ENCODE measurements around the gene TCAP. TPM values are rescaled to one million over a fixed set of nuclear protein-coding genes. Genes with fewer than 3 reads are reported as not detected.

Gene TCAP, protein sequence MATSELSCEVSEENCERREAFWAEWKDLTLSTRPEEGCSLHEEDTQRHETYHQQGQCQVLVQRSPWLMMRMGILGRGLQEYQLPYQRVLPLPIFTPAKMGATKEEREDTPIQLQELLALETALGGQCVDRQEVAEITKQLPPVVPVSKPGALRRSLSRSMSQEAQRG
- 0.91 TPM in 1 of 2 replicates, not detected in the other for total RNA-seq (2014; rRNA removed; shearing (Covaris generic); ENCODE audit: low replicate concordance)

DNA sequence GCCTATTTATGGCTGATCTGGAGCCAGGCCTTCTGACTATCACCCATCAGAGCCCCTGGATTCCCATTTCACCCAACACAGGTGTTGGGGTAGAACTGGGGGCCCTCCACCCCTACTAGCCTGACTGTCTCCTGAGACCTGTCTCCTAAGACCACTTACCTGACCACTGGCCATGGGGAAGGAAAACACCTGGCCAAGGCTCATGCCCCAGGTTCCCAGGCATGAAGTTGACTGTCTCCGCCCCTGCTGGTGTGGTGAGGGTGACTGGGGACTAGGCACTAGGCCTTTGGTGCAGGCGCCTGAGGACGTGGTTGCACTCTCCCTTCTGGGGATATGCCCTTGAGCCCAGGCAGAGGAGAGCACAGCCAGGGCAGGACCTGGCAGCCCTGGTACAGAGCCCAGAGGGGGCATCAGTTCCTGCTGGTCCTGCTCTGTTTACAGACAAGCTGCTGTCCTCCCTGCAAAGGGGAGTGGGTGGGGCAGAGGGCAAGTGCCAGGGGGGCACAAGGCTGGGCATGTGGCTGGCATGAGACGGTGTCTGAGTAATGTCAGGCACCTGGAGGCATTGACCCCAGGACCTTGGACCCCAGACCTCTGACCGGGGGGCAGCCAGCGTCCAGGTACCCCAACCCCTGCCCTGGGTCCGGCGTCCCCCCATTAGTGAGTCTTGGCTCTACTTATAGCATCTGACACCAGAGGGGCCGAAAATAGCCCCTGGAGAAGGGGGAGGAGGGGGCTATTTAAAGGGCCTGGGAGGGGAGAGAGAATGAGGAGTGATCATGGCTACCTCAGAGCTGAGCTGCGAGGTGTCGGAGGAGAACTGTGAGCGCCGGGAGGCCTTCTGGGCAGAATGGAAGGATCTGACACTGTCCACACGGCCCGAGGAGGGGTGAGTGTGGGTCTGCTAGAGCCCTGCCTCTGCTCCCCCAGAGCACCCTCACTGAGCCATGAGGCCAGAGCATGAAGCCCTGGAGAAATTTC lies at the start of gene TCAP:
Gene TCAP, plus strand, starts transcription at position 769 of the 981 bp plus-strand sequence. Its CDS starts 11 bp downstream, at position 780.
- DNase-seq (ENCODE audit: low read depth): no peak
- in situ Hi-C loops (cut with HindIII; ENCODE audit: low pct_unique_long_range_greater_than_20kb, low sequenced_read_pairs): no loop called here

DNA sequence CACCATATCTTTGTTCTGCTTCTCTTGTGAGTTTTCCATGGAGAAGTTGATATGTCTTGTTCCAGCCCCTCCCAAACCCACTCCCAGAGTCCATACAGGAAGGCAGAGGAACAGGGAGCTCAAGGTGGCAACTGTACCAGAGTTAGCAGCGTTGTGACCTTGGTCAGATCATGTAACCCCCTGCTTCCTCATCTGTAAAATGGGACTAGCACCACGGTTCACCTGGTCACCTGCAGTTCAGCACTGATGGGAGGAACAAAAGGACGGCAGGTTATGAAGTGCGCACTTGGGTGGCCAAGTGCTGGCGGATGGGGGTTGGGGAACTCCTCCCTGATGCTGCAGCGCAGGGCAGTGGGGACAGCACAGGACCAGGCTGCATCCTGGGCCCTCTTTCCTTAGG lies 49.7 kb upstream of the TCAP start:
- in situ Hi-C loops (cut with HindIII; ENCODE audit: low pct_unique_long_range_greater_than_20kb, low sequenced_read_pairs): no loop called here
- DNase-seq (ENCODE audit: low read depth): no peak

- peak; percentile 4 for DNase-seq (ENCODE audit: low read depth)
- in situ Hi-C loops (cut with HindIII; ENCODE audit: low pct_unique_long_range_greater_than_20kb, low sequenced_read_pairs): no loop called here
Observed at GRCh38 chr17:39617100-39617445, 48.1 kb upstream of the TCAP start.

GRCh38 chr17:39617446-39618245 lies 47.5 kb upstream of the TCAP start:
- peak; percentile 66 for DNase-seq (ENCODE audit: low read depth)
- in situ Hi-C loops (cut with HindIII; ENCODE audit: low pct_unique_long_range_greater_than_20kb, low sequenced_read_pairs): no loop called here

GRCh38 chr17:39618246-39618913 lies 46.8 kb upstream of the TCAP start:
- in situ Hi-C loops (cut with HindIII; ENCODE audit: low pct_unique_long_range_greater_than_20kb, low sequenced_read_pairs): no loop called here
- DNase-seq (ENCODE audit: low read depth): peak; percentile 41

DNA sequence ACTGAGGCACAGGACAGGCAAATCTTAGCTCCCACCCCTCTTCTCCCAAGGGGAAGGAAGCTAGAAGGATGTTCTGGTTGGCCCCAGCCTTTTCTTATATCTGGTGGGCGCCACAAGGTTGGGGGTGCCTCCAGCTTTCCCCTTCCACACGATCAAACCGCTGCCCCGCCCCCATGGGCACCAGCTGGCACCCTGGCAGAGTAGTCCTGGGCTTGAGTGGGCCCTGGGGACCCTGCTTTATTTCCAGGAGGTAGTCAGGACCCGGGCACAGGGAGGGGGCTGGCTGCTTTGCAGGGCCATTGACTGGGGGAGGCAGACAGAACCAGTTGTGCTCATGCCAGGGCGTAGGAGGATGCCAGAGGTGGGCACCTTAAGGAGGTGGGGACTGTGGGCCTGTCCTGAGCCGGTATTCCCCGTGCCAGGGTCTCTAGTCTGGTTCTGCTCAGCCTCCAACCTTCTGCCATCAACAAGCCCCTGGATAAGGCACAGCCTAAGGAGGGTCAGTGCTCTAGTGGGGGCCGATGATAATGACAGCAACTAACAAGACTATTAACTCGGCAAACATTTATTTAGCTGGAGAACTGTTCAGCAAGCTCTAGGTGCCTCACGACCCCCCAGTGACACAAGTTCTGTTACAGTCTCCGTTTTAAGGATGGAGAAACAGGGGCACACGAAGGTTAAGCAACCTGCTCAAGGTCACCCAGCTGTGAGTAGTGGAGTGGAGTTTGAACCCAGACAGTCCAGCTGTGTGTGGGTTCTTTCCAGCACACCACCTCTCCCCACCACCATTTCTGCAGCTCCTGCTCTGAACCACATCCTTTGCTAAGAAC lies 46.0 kb upstream of the TCAP start:
- in situ Hi-C loops (cut with HindIII; ENCODE audit: low pct_unique_long_range_greater_than_20kb, low sequenced_read_pairs): no loop called here
- no peak for DNase-seq (ENCODE audit: low read depth)

DNA sequence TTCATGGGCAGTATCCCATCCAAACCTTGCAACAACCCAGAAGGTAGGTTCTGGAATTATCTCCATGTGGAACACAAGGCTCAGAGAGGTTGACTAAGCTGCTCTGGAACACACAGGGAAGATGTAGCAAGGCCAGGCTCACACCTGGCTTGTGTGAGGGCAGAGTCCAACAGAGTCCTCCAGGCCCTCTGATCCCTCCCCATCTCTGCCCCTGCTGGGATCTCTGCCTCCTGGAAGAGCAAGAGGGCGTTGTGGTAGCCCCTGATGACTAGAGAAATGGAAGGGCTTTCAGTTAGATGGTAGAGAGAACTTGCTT lies 45.4 kb upstream of the TCAP start:
- DNase-seq (ENCODE audit: low read depth): no peak
- in situ Hi-C loops (cut with HindIII; ENCODE audit: low pct_unique_long_range_greater_than_20kb, low sequenced_read_pairs): no loop called here

GRCh38 chr17:39621523-39622379 lies 43.4 kb upstream of the TCAP start:
- DNase-seq (ENCODE audit: low read depth): peak; percentile 79
- in situ Hi-C loops (cut with HindIII; ENCODE audit: low pct_unique_long_range_greater_than_20kb, low sequenced_read_pairs): no loop called here

GRCh38 chr17:39622380-39623006 lies 42.7 kb upstream of the TCAP start:
- DNase-seq (ENCODE audit: low read depth): no peak
- in situ Hi-C loops (cut with HindIII; ENCODE audit: low pct_unique_long_range_greater_than_20kb, low sequenced_read_pairs): no loop called here

GRCh38 chr17:39623356-39623950 lies 41.7 kb upstream of the TCAP start:
- DNase-seq (ENCODE audit: low read depth): peak; percentile 51
- in situ Hi-C loops (cut with HindIII; ENCODE audit: low pct_unique_long_range_greater_than_20kb, low sequenced_read_pairs): no loop called here

DNA sequence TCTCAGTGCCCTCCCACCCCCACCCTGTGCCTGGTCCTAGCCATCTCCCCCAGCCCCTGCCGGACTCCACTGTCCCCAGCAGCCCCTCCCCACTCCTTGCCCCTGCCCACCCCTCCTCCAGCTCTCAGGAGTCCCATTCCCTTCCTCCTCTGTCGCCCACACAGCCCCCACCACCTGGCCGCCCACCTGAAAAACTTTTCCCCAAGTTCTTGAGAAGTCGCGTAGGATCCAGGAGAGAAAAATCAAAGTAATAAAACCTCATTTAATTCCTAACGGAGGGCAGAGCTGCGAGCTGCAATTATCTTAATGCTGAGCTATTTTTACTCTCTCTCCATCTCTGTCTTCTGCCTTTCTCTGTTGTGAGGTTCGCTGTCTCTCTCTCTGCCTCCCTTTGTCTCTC lies 40.8 kb upstream of the TCAP start:
- DNase-seq (ENCODE audit: low read depth): no peak
- in situ Hi-C loops (cut with HindIII; ENCODE audit: low pct_unique_long_range_greater_than_20kb, low sequenced_read_pairs): no loop called here

- in situ Hi-C loops (cut with HindIII; ENCODE audit: low pct_unique_long_range_greater_than_20kb, low sequenced_read_pairs): no loop called here
- DNase-seq (ENCODE audit: low read depth): no peak
Observed at GRCh38 chr17:39625198-39625785, 39.9 kb upstream of the TCAP start.

DNA sequence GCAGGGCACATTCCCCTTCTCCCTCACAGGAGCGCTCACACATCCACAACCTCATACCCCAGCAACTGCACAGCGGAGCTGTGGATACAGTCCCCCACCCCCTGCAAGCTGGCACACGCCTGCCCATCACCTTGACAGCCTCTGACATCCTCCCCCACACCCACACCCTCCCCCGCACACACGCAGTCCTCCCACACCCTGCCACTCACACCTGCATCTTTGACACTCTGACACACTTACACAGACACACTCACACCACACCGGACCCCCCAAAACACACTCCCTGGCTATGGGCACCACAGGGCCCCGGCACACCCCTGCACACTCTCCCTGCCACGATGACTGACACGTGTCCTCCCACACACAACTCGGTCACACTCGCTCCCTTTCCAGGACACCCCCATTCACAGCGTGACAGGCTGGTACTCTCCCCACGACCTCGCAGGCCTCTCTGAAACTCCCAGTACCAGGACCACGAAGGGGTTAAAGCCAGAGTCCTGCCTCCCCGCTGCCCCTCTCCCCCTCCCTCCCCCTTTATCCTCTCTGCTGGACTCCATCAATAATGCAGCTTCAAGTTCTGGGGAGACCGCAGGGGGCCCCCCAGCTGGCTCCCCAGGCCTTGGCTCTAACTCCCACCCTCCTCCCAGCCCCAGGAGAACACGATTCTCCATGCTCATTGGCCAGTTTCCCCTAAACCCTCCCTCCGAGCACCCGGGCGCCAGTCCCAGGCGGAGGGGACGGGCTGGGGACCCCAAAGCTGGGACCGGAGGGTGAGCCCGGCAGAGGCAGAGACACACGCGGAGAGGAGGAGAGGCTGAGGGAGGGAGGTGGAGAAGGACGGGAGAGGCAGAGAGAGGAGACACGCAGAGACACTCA lies 38.7 kb upstream of the TCAP start, which contains the start of gene PPP1R1B:
Gene PPP1R1B, plus strand, starts transcription at position 782 of the 876 bp plus-strand sequence. CDS start 441 bp downstream, outside the sequence.
- no peak for DNase-seq (ENCODE audit: low read depth)
- in situ Hi-C loops (cut with HindIII; ENCODE audit: low pct_unique_long_range_greater_than_20kb, low sequenced_read_pairs): no loop called here

DNA sequence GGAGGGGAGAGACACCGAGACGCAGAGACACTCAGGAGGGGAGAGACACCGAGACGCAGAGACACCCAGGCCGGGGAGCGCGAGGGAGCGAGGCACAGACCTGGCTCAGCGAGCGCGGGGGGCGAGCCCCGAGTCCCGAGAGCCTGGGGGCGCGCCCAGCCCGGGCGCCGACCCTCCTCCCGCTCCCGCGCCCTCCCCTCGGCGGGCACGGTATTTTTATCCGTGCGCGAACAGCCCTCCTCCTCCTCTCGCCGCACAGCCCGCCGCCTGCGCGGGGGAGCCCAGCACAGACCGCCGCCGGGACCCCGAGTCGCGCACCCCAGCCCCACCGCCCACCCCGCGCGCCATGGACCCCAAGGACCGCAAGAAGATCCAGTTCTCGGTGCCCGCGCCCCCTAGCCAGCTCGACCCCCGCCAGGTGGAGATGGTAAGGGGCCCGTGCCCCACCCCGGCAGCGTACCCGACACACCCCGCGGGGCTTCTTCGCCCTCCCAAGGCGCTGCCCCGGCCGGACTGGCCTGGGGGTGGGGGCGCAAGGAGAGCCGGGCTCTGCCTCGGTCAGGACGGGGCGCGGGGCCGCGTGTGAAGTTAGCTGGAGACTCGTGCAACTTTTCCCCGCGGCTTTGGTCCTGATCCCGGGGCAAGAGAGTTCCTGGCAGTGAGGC lies 38.0 kb upstream of the TCAP start:
- in situ Hi-C loops (cut with HindIII; ENCODE audit: low pct_unique_long_range_greater_than_20kb, low sequenced_read_pairs): no loop called here
- DNase-seq (ENCODE audit: low read depth): no peak
